Measurements from ENCODE around the gene ACBD3.
"Not testable (repeated sequence)": the region's sequence is repeated elsewhere in the genome, so short reads cannot be mapped to it uniquely, and the experiment has no call there.

Gene ACBD3

DNA sequence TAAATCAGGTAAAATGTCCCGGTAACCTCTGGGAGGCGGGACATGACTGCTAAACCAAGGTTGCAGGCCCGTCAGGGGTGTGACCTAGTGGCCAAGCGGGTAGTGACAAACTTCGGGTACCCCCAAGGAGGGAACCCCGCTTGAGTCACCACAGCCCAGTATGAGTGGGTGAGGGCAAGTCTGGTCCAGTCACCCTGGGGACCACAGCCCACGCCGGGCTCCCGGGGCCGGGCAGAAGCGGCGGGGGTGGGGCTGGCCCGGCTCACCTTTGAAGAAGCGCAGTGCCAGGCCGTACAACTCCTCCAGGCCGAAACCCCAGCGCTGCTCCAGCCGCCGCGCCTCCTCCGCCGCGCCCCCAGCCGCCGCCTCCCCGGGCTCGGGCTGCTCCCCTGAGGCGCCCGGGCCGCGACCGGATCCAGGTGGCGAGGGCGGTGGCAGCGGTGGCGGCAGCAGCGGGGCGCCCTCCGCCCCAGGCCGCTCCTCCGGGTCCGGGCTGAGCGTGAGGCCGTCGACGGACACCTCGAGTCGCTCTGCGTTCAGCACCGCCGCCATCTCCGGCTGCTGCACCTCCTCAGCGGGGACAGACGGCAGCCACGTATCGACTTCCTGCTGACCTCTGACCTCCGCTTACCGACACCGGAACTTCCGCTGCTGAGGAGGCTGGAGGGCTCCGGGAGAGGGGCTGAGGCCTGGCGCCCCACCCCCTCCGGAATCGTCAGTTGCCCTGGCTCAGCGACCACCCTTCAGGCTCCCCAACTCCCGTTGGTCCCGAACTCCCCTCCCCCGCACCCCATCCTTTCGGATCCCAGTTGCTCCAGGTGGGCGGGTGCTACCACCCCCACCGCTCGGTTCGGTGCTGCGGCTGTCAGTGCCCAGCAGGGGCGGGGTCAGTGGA is at the start of gene ACBD3:
ACBD3 (minus strand) TSS at position 618 of the 895 bp plus-strand sequence; CDS start at position 552, 66 bp downstream.
- peak; percentile 76 for DNase-seq (ENCODE audit: low read depth)

DNA sequence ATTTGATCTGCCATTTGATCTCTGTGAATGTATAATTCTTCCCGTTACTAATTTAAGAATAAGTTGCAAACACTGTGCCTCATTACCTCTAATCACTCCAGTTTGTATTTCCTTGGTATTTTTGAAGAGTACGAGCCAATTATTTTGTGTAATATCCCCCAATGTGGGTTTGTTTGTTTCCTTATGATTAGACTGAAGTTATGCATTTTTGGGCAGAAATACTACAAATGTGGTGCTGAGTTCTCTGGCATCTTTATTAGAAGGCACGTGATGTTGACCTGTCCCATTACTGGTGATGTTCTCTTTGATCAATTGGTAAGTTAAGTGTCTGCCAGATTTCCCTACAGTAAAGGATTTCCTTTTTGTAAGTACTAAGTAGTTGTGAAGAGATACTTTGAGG is 47.3 kb upstream of the ACBD3 start:
- no peak for DNase-seq (ENCODE audit: low read depth)

- no peak for DNase-seq (ENCODE audit: low read depth)
Observed at GRCh38 chr1:226233293-226233692, 46.8 kb upstream of the ACBD3 start.

GRCh38 chr1:226226601-226227000 is 40.1 kb upstream of the ACBD3 start:
- DNase-seq (ENCODE audit: low read depth): no peak

- DNase-seq (ENCODE audit: low read depth): no peak
Observed at GRCh38 chr1:226223786-226224244, 37.3 kb upstream of the ACBD3 start.

DNA sequence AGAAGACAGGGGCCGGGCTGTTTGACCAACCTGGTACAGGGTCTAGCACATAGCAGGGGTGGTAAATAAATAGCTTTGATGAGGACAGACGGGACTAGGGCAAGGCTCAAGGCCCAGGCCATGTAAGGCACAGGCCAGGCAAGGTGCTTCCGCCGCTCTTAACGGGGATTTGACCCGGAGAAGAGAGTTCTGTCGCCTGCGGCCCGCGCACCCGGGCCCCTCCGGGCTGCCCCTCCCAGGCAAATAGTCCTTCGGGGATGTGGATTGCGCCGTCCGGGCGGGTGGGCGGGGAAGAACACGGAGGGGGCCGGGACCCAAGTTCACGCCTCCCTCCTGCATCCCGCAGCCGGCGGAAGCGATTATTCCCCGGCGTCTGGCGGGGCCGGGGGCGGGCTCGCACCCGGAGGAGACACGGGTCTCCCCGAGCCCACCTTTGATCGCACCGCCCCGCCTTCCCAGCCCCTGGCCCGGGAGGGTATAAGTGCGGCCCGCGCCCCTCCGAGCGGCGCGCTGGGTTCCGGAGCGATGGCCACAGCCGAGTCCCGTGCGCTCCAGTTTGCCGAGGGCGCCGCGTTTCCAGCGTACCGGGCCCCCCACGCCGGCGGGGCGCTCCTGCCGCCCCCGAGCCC is 36.7 kb upstream of the ACBD3 start, which contains the start of gene MIXL1:
MIXL1 (plus strand) TSS at position 508 of the 629 bp plus-strand sequence; CDS start at position 526, 18 bp downstream.
- no peak for DNase-seq (ENCODE audit: low read depth)

DNA sequence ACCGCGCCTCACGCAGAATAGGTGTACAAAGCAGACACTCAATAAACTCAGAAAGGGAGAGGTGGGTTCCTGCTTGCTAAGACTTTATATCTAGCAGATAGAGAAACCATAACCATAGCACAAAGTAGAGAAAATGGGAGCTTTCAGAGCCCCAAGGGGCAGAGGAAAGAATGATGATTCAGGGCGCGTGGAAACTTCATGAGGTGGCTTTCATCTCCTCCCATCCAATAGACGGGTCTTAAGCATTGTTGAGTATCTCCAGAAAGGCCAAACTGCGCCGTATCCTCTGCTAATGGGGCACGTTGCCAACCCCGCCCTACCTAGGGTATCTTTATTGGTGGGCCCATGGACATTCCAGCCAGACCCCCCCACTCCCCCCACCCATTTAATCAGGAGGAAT is 36.1 kb upstream of the ACBD3 start:
- DNase-seq (ENCODE audit: low read depth): no peak

DNA sequence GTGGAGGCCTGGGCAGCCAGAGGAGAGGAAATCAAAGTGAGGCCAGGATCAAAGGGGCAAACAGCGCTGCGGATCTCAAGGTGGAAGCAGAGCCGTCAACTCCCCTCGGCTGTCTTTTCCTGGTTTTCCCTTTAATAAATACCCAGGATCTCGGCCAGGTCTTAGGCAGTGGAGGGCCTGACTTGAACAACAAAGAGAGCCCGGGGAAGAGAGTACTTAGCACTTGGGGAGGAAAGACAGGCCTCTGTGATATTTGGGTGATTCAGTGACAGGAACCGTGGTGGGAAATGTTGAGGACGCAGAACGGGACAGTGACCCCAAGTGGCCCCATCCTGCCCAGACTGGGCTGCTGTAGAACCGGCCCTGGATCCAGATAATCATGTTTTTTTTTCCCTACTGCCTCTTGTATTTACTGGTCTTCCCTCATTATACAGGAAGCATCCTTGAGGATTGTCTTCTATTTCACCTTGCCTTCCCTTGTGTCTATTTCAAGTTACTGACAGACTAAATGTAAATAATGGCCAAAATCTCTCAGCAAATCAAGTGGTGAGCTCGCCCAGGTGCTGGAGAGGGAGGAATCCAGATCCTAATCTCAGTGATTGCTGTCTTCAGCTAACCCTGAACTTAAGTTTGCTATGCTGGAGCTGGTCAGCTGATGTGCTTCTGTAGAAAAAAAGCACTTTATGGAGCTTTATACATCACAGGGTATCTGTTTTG is 34.1 kb upstream of the ACBD3 start:
- DNase-seq (ENCODE audit: low read depth): no peak

DNA sequence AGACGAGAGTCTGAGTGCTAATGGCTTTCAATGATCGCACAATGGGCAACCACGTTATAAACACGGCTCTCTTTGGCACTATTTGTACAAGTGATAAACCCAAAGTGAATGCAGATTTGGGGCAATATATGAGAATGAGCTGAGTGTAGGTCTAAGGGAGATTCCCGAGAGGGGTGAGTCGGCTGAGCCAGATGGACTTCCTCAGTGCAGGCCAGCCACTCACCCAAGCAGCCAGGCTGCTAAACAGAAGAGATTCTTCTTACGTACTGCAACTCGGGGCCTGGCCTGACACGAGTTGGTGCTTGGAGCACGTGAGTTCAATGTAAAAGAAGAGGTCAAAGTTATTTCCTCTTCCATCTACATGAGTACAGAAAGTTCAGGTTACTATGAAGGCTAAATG is 30.7 kb upstream of the ACBD3 start:
- no peak for DNase-seq (ENCODE audit: low read depth)

DNA sequence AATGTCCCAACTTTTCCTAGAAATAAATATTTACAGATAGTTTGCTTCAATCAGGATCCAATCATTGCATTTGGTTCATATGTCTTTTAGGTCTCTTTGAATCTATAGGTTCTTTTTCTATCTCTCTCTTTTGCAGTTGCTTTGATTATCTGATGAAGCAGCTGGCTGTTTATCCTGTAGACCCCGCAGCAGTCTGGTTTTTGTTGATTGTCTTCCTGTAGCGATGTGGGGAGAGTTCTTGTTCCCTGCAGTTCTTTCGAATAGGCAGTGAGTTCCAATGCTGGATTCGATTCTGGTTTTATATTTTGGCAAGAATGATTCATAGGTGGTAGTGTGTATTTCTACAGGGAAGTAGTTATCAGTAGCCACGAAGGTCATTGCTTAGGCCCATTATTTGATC is 29.5 kb upstream of the ACBD3 start:
- DNase-seq (ENCODE audit: low read depth): no peak

DNA sequence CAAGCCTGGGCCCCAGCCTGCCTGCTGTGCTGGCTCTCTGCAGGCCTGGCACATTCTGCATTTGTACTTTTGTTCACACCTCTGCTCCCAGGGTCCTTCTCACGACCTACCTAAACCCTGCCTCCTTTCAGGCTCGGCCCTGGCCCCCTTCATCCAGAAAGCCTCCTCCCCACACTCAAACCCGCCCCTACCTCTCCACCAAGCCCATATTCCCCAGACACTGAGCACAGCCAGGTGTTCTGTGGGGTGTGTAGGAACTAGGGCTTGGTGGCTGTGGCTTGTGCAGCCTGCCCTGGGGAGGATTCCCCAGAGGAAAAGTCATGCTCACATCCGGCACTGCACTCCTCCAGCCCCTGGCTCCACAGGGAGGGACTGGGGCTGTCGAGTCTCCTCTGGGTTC is 28.7 kb upstream of the ACBD3 start:
- DNase-seq (ENCODE audit: low read depth): no peak

DNA sequence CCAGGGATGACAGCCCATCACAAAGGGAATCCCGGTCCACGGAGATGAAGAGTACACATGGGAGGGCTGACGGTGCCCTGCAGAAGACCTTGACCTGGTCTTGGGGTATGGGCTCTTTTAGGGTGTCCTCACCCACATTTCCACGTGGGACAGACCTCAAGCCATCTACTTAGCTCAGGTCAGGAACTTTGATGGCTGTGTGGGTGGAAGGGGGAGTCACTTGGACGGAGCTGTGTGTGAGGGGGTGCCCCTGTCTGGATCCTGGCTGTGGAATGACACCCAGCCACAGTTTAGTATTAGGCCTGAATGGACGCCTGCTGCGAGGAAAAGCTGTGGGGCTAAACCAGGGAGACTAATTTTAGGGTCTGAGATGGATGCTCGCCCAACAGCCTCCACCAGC is 26.0 kb upstream of the ACBD3 start:
- no peak for DNase-seq (ENCODE audit: low read depth)

DNA sequence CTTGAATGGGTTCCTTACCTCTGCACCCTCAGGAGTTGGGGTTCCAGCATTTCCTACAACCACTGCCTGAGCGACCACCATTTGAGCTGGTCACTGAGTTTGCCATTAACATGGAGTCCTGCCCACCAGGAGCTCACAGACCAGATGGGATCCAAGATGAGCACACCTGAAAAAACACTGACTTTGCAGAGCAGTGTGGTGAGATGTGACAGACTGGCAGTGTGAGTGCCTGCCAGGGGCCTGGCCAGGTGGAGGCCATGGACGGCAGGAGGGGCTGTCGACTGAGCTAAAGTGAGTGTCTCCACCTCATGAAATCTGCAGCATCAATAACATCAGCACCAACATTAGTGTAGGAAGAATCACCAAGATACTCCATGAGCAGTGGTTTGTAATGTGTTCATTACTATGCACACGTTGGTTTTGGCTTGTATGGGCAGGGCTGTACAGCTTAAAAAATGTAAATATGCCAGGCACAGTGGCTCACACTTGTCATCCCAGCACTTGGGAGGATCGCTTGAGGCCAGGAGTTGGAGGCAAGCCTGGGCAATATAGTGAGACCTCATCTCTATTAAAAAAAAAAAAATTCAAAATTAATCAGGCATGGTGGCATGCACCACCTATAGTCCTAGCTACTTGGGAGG is 24.8 kb upstream of the ACBD3 start:
- DNase-seq (ENCODE audit: low read depth): no peak

- no peak for DNase-seq (ENCODE audit: low read depth)
Observed at GRCh38 chr1:226210571-226211176, 24.1 kb upstream of the ACBD3 start.

GRCh38 chr1:226209307-226210059 is 22.9 kb upstream of the ACBD3 start:
- DNase-seq (ENCODE audit: low read depth): no peak

GRCh38 chr1:226207048-226207447 is 20.5 kb upstream of the ACBD3 start:
- DNase-seq (ENCODE audit: low read depth): no peak

DNA sequence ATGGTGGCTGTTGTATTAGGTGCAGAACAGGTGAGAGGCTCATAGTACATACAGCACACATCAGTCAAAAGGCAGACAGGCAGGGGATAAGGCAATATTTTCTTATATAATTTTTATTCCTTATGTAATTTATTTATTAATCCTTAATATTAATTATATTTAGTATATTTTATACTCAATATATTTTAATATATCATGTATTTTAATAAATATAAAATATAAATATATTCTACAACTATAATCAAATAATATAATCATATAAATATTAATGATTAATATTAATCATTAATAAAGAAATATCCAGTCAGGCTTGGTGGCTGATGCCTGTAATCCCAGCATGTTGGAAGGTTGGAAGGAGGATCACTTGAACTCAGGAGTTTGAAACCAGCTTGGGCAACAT is 17.7 kb upstream of the ACBD3 start:
- no peak for DNase-seq (ENCODE audit: low read depth)

- no peak for DNase-seq (ENCODE audit: low read depth)
Observed at GRCh38 chr1:226203655-226204054, 17.1 kb upstream of the ACBD3 start.

- DNase-seq (ENCODE audit: low read depth): no peak
Observed at GRCh38 chr1:226203240-226203639, 16.7 kb upstream of the ACBD3 start.

DNA sequence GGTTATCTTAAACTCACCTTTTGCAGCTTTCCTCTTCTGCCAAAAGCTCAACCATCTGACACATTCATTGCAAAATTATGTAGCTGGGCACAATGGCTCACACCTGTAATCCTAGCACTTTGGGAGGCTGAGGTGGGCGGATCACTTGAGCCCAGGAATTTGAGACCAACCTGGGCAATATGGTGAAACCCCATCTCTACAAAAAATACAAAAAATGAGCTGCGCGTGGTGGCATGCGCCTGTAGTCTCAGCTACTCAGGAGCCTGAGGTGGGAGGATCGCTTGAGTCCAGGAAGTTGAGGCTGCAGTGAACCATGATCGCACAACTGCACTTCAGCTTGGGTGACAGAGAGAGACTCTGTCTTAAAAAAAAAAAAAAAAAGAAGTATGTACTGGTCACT is 16.1 kb upstream of the ACBD3 start:
- DNase-seq (ENCODE audit: low read depth): not testable (repeated sequence)

GRCh38 chr1:226202246-226202645 is 15.7 kb upstream of the ACBD3 start:
- no peak for DNase-seq (ENCODE audit: low read depth)

Data from T-helper 22 cell (primary cell).